CD4-positive, alpha-beta memory T cell (primary cell): ENCODE measurements around the gene FGGY. TPM values are rescaled to one million over a fixed set of nuclear protein-coding genes. Genes with fewer than 3 reads are reported as not detected.
A peak's percentile ranks its signal among the peaks of the same experiment; 100 is the strongest.
"Not testable (repeated sequence)": the region's sequence is repeated elsewhere in the genome, so short reads cannot be mapped to it uniquely, and the experiment has no call there.

Source experiments
- CTCF ChIA-PET: fragments of 350-600 bp; sonication (Branson Sonifier 250); formaldehyde crosslinking; loops from one replicate; lab custom pipeline; 2021; ENCODE audit warnings: inconsistent platforms; ENCODE audit not compliant: partially characterized antibody; lab: Charles Lee
- POLR2A ChIA-PET: fragments of 350-600 bp; sonication (Branson Sonifier 250); formaldehyde crosslinking; loops from one replicate; lab custom pipeline; 2021; ENCODE audit not compliant: partially characterized antibody; lab: Charles Lee
- DNase-seq, 5 donors: peaks; one replicate each; pipeline versions ENCODE4 v3.0.0 to v3.0.0-alpha.2; 2020 to 2022; ENCODE audit warnings: mixed read lengths in 1 of 5
- H3K27ac ChIP-seq: one replicate; pipeline ENCODE4 v1.7.0; 2013; ENCODE audit warnings: low read depth, low read length
- H3K27me3 ChIP-seq: 2 replicates; pipeline ENCODE4 v1.7.0; 2013; ENCODE audit warnings: mild to moderate bottlenecking, low read length, moderate library complexity; ENCODE audit not compliant: insufficient read depth
- H3K36me3 ChIP-seq: 2 replicates; pipeline ENCODE4 v1.7.0; 2013; ENCODE audit warnings: mild to moderate bottlenecking, low read length, moderate library complexity; ENCODE audit not compliant: insufficient read depth
- H3K4me1 ChIP-seq: 2 replicates; pipeline ENCODE4 v1.7.0; 2013; ENCODE audit warnings: mild to moderate bottlenecking, low read length, moderate library complexity; ENCODE audit not compliant: insufficient read depth
- H3K4me3 ChIP-seq, 2 donors: one replicate each; pipeline ENCODE4 v1.7.0; 2013; ENCODE audit warnings: low read length in 2 of 2, mild to moderate bottlenecking in 1 of 2
- H3K9me3 ChIP-seq, 2 donors: one replicate each; pipeline ENCODE4 v1.7.0; 2013; ENCODE audit warnings: low read length in 2 of 2, control low read depth in 1 of 2; ENCODE audit not compliant: control insufficient read depth in 1 of 2
- H3K27ac Mint-ChIP-seq, 7 donors: one replicate each; pipeline ENCODE4 v1.8.0; 2020 to 2021; ENCODE audit warnings: mixed read lengths in 7 of 7, mild to moderate bottlenecking in 6 of 7, inconsistent platforms in 3 of 7, moderate library complexity in 3 of 7
- H3K27me3 Mint-ChIP-seq, 2 donors: one replicate each; pipeline ENCODE4 v1.8.0; 2020 to 2021; ENCODE audit warnings: mixed read lengths in 2 of 2
- H3K36me3 Mint-ChIP-seq, 2 donors: one replicate each; pipeline ENCODE4 v1.8.0; 2020 to 2021; ENCODE audit warnings: mixed read lengths in 2 of 2, inconsistent platforms in 1 of 2, mild to moderate bottlenecking in 1 of 2
- H3K4me1 Mint-ChIP-seq, 4 donors: one replicate each; pipeline ENCODE4 v1.8.0; 2020 to 2021; ENCODE audit warnings: mixed read lengths in 4 of 4, mild to moderate bottlenecking in 1 of 4
- H3K4me3 Mint-ChIP-seq, 8 donors: one replicate each; pipeline ENCODE4 v1.8.0; 2020 to 2021; ENCODE audit warnings: mixed read lengths in 8 of 8, mild to moderate bottlenecking in 7 of 8, moderate library complexity in 6 of 8, inconsistent platforms in 3 of 8
- H3K9me3 Mint-ChIP-seq, 8 donors: one replicate each; pipeline ENCODE4 v1.8.0; 2020 to 2021; ENCODE audit warnings: mixed read lengths in 8 of 8, mild to moderate bottlenecking in 5 of 8, inconsistent platforms in 3 of 8, moderate library complexity in 1 of 8
- intact Hi-C: fragments of 100-400 bp; cut with micrococcal nuclease; formaldehyde crosslinking; loops from one replicate; pipeline ENCODE4 v1.15.1; 2023
- polyA plus RNA-seq, 2 donors: library from polyadenylated mRNA; unstranded; fragments of 300-500 nt; fragmentation: Illumina TruSeq; gene quantifications; one replicate each; pipeline ENCODE4 v1.2.3, GENCODE V29; 2021
- total RNA-seq, 2 experiments: library from RNA; stranded (reverse); gene quantifications; one replicate each; pipeline ENCODE4 v1.2.3, GENCODE V29; 2021

Gene FGGY
- total and polyA plus RNA-seq, 4 experiments from 2014 or later: 1.8 to 8.8 (median 3.6) TPM

- intact Hi-C loops: no loop called here
These were observed 407.1 kb downstream of the FGGY start for GRCh38 chr1:59703918-59704378.

GRCh38 chr1:59704716-59705115 is 407.8 kb downstream of the FGGY start:
- no peaks in the 10 kb centered on the region for H3K9me3 ChIP-seq
- H3K27ac ChIP-seq: no peak overlapping the region
- H3K4me3 ChIP-seq: no peak overlapping the region
- no peaks in the 10 kb centered on the region for H3K4me1 ChIP-seq
- H3K36me3 Mint-ChIP-seq: no peaks in the 10 kb centered on the region
- H3K27ac Mint-ChIP-seq: no peak overlapping the region
- H3K4me3 Mint-ChIP-seq: no peak overlapping the region
- DNase-seq: no peak
- intact Hi-C loops: no loop called here
- no peaks in the 10 kb centered on the region for H3K4me1 Mint-ChIP-seq
- H3K36me3 ChIP-seq: no peaks in the 10 kb centered on the region
- H3K9me3 Mint-ChIP-seq: peaks cover 0 to 3% (median 0%) of the 10 kb centered on the region in 8 donors
- POLR2A ChIA-PET: no interaction called here
- CTCF ChIA-PET: no interaction called here
- H3K27me3 ChIP-seq: no peaks in the 10 kb centered on the region
- no peaks in the 10 kb centered on the region for H3K27me3 Mint-ChIP-seq

More at GRCh38 chr1:59703918-59704378, 407.1 kb downstream of the FGGY start:
- Histone ChIP-seq H3K36me3 (no peaks in the 10 kb centered on the region), H3K27me3 (no peaks in the 10 kb centered on the region), H3K4me1 (peaks cover 3% of the 10 kb centered on the region), H3K4me3 (no peak overlapping the region), H3K27ac (no peak overlapping the region), H3K9me3 (no peaks in the 10 kb centered on the region)
- no peak for DNase-seq
- Mint-ChIP-seq H3K36me3 (no peaks in the 10 kb centered on the region), H3K9me3 (no peaks in the 10 kb centered on the region), H3K27ac (no peak overlapping the region), H3K4me3 (no peak overlapping the region), H3K27me3 (peaks cover 0 to 2% of the 10 kb centered on the region in 2 donors), H3K4me1 (peaks cover 0 to 3% (median 1%) of the 10 kb centered on the region in 4 donors)
- ChIA-PET CTCF (no interaction called here), POLR2A (no interaction called here)

GRCh38 chr1:59705466-59706302 is 408.8 kb downstream of the FGGY start:
- no peaks in the 10 kb centered on the region for H3K27me3 Mint-ChIP-seq
- H3K4me3 ChIP-seq: no peak overlapping the region
- no peaks in the 10 kb centered on the region for H3K4me1 Mint-ChIP-seq
- H3K36me3 ChIP-seq: no peaks in the 10 kb centered on the region
- CTCF ChIA-PET: interaction anchor here (1.5 to 1.8 kb wide), 2 partner anchors 54 to 965 kb away, joined by 5 read pairs; no protein-coding TSS in a partner anchor
- peaks cover 0 to 3% (median 0%) of the 10 kb centered on the region in 8 donors for H3K9me3 Mint-ChIP-seq
- H3K4me3 Mint-ChIP-seq: no peak overlapping the region
- no peak overlapping the region for H3K27ac ChIP-seq
- no peak for DNase-seq
- POLR2A ChIA-PET: no interaction called here
- H3K27me3 ChIP-seq: no peaks in the 10 kb centered on the region
- no peak overlapping the region for H3K27ac Mint-ChIP-seq
- no peaks in the 10 kb centered on the region for H3K36me3 Mint-ChIP-seq
- H3K4me1 ChIP-seq: no peaks in the 10 kb centered on the region
- intact Hi-C loops: no loop called here
- no peaks in the 10 kb centered on the region for H3K9me3 ChIP-seq

GRCh38 chr1:59706303-59706599 is 409.4 kb downstream of the FGGY start:
- ChIA-PET CTCF (interaction anchor here (1.5 to 1.8 kb wide), 2 partner anchors 53 to 965 kb away, joined by 5 read pairs; no protein-coding TSS in a partner anchor), POLR2A (no interaction called here)
- H3K27me3 Mint-ChIP-seq: no peaks in the 10 kb centered on the region

GRCh38 chr1:59707178-59707791 is 410.4 kb downstream of the FGGY start:
- H3K9me3 Mint-ChIP-seq: peaks cover 0 to 3% (median 0%) of the 10 kb centered on the region in 8 donors
- H3K27me3 ChIP-seq: no peaks in the 10 kb centered on the region
- H3K4me1 Mint-ChIP-seq: no peaks in the 10 kb centered on the region
- no peak overlapping the region for H3K27ac Mint-ChIP-seq
- POLR2A ChIA-PET: no interaction called here
- H3K27ac ChIP-seq: no peak overlapping the region
- intact Hi-C loops: no loop called here
- DNase-seq: no peak
- CTCF ChIA-PET: interaction anchor here (1.8 kb wide), 1 partner anchor 52 kb away, joined by 5 read pairs; no protein-coding TSS in a partner anchor
- no peaks in the 10 kb centered on the region for H3K36me3 ChIP-seq
- no peak overlapping the region for H3K4me3 Mint-ChIP-seq
- no peaks in the 10 kb centered on the region for H3K9me3 ChIP-seq
- H3K4me3 ChIP-seq: no peak overlapping the region
- no peaks in the 10 kb centered on the region for H3K36me3 Mint-ChIP-seq
- no peaks in the 10 kb centered on the region for H3K4me1 ChIP-seq
- H3K27me3 Mint-ChIP-seq: no peaks in the 10 kb centered on the region

More at GRCh38 chr1:59706303-59706599, 409.4 kb downstream of the FGGY start:
- DNase-seq: no peak
- Mint-ChIP-seq H3K36me3 (no peaks in the 10 kb centered on the region), H3K4me3 (no peak overlapping the region), H3K4me1 (no peaks in the 10 kb centered on the region), H3K27ac (no peak overlapping the region), H3K9me3 (peaks cover 0 to 3% (median 0%) of the 10 kb centered on the region in 8 donors)
- intact Hi-C loops: no loop called here
- Histone ChIP-seq H3K27ac (no peak overlapping the region), H3K36me3 (no peaks in the 10 kb centered on the region), H3K4me3 (no peak overlapping the region), H3K27me3 (no peaks in the 10 kb centered on the region), H3K9me3 (no peaks in the 10 kb centered on the region), H3K4me1 (no peaks in the 10 kb centered on the region)

GRCh38 chr1:59709333-59709732 is 412.4 kb downstream of the FGGY start:
- Histone ChIP-seq H3K27ac (no peak overlapping the region), H3K4me3 (no peak overlapping the region), H3K9me3 (no peaks in the 10 kb centered on the region), H3K36me3 (no peaks in the 10 kb centered on the region), H3K4me1 (no peaks in the 10 kb centered on the region), H3K27me3 (no peaks in the 10 kb centered on the region)
- Mint-ChIP-seq H3K27ac (no peak overlapping the region), H3K27me3 (no peaks in the 10 kb centered on the region), H3K36me3 (no peaks in the 10 kb centered on the region), H3K4me1 (no peaks in the 10 kb centered on the region), H3K9me3 (peaks cover 0 to 3% (median 0%) of the 10 kb centered on the region in 8 donors), H3K4me3 (no peak overlapping the region)
- CTCF ChIA-PET: no interaction called here
- POLR2A ChIA-PET: no interaction called here
- intact Hi-C loops: no loop called here
- no peak for DNase-seq

GRCh38 chr1:59710920-59711319 is 414.0 kb downstream of the FGGY start:
- H3K9me3 Mint-ChIP-seq, intact Hi-C loops, POLR2A ChIA-PET, H3K27me3 Mint-ChIP-seq, H3K27me3 ChIP-seq, H3K4me1 ChIP-seq, H3K4me1 Mint-ChIP-seq, H3K4me3 Mint-ChIP-seq, DNase-seq, H3K9me3 ChIP-seq, H3K4me3 ChIP-seq, H3K27ac ChIP-seq, H3K36me3 ChIP-seq, H3K36me3 Mint-ChIP-seq, CTCF ChIA-PET: not testable (repeated sequence)
- peak overlapping the region in 1 of 7 donors; percentile 31 for H3K27ac Mint-ChIP-seq
